Measurements from ENCODE around the gene PTPRK. TPM values are rescaled to one million over a fixed set of nuclear protein-coding genes. Genes with fewer than 3 reads are reported as not detected.
A peak's percentile ranks its signal among the peaks of the same experiment; 100 is the strongest.

The PTPRK gene
- total and polyA plus RNA-seq, 2 experiments from 2014 or later, result 26.9 to 56.4 TPM

DNA sequence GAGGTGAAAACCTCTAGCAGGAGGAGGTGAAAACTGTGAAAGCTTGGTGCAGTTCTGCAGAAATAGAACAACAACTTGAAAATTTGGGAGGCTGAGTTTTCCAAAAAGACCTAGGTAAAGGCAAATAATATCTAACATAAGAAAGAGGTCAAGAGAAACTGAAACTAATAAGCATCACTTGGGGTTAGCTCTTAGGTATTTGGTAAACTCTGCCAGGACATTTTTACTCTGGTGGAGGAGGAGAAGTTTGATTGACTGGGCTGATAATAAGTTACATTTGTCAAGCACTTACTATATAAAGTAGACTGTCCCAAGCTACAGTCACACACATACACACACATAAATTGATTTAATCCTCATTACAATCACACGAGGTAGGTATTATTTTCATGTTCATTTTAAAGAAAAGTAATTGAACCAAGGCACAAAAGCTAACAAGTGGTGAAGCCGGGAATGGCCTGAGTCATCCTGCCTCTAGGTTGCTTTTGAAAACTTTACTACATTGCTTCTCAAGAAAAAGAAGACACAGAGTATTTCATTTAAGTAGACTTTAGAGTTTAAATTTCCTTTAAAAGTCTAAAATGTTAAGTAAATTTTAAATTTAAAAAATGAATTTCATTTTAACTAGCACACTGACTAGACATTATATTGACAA lies 275.5 kb downstream of the PTPRK start:
- Mint-ChIP-seq H3K27ac (0 out of 2 replicates have a peak overlapping the region, but pooled peaks have one; percentile 45), H3K9me3 (no peaks in the 10 kb centered on the region), H3K4me1 (peaks cover 4% of the 10 kb centered on the region; the same call in 2 of the 3 replicates), H3K36me3 (ENCODE audit: low read depth) (no peaks in the 10 kb centered on the region; the same call in 2 of the 3 replicates), H3K27me3 (ENCODE audit: insufficient read depth, low read depth, poor library complexity) (peaks cover 1% of the 10 kb centered on the region), H3K4me3 (no peak overlapping the region)
- no peak overlapping the region for H3K4me2 ChIP-seq
- no peaks in the 10 kb centered on the region for H3K9me2 ChIP-seq (ENCODE audit: insufficient read depth)
- no peak for TF ChIP-seq ZNF114 (CRISPR knock-in tag; IDR thresholded peaks at IDR 0.05)
- TF ChIP-seq, protein P1, sequence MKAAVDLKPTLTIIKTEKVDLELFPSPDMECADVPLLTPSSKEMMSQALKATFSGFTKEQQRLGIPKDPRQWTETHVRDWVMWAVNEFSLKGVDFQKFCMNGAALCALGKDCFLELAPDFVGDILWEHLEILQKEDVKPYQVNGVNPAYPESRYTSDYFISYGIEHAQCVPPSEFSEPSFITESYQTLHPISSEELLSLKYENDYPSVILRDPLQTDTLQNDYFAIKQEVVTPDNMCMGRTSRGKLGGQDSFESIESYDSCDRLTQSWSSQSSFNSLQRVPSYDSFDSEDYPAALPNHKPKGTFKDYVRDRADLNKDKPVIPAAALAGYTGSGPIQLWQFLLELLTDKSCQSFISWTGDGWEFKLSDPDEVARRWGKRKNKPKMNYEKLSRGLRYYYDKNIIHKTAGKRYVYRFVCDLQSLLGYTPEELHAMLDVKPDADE (IDR thresholded peaks at IDR 0.05), result no peak
- TF ChIP-seq POLR2AphosphoS5 (IDR thresholded peaks at IDR 0.05; ENCODE audit: low read depth), result no peak
- TF ChIP-seq NANOG (IDR thresholded peaks at IDR 0.05; ENCODE audit: borderline replicate concordance), result no peak
- TF ChIP-seq EZH2 (IDR thresholded peaks at IDR 0.05; ENCODE audit: low read depth, unreplicated experiment), result no peak
- TF ChIP-seq CREB1 (CRISPR knock-in tag; IDR thresholded peaks at IDR 0.05; ENCODE audit: low read depth), result no peak
- no peak for TF ChIP-seq ZNF331 (CRISPR knock-in tag; IDR thresholded peaks at IDR 0.05; ENCODE audit: low read depth)
- TF ChIP-seq EZH2phosphoT487 (IDR thresholded peaks at IDR 0.05; ENCODE audit: unreplicated experiment), result no peak
- H3K36me3 ChIP-seq (ENCODE audit: insufficient read depth), result no peaks in the 10 kb centered on the region
- no peaks in the 10 kb centered on the region for H3K4me1 ChIP-seq (ENCODE audit: insufficient read depth)
- DNase-seq (ENCODE audit: low spot score) (no peak), ATAC-seq (no peak)
- H3K79me2 ChIP-seq (replicated peaks; ENCODE audit: insufficient read depth), result peaks cover 5% of the 10 kb centered on the region
- no peaks in the 10 kb centered on the region for H3F3A ChIP-seq (replicated peaks; ENCODE audit: low read depth)
- no peak overlapping the region for H3K27ac ChIP-seq (ENCODE audit: low read depth)
- H4K20me1 ChIP-seq (replicated peaks; ENCODE audit: insufficient read depth), result no peaks in the 10 kb centered on the region
- H2AFZ ChIP-seq, result no peak overlapping the region
- H3K27me3 ChIP-seq (ENCODE audit: insufficient read depth), result no peaks in the 10 kb centered on the region
- no peak overlapping the region for H3K4me3 ChIP-seq

DNA sequence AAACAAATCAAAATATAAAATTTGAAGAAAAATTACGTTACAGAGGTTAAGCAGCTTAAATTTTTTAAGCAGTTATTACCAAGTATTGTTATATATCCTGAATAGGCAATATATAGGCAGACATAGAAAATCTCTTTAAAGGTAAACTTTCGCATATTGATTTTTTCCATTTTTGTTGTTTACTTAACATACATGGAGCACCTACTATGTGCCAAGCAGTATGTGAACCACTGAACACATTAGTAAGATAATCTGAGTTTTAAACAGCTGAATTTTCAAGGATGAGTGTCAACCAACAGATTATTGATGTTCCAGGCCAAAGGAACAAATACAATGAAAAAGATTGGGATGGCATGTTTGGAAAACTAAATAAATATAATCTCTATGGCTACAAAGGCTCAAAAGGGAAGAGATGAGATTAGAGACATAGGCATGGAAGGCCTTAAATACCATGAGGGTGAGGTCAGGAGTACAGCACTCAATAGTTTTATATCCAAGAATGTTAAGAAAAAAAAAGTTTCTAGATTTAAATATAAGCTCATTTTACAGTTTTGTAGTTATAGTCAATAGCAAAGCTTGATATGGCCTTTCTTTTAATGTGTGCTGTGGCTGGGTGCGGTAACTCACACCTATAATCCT lies 277.5 kb downstream of the PTPRK start:
- ATAC-seq (no peak), DNase-seq (ENCODE audit: low spot score) (no peak)
- Histone ChIP-seq H3K79me2 (replicated peaks; ENCODE audit: insufficient read depth) (no peaks in the 10 kb centered on the region), H3K9me2 (ENCODE audit: insufficient read depth) (no peaks in the 10 kb centered on the region), H2AFZ (no peak overlapping the region), H3K27me3 (ENCODE audit: insufficient read depth) (no peaks in the 10 kb centered on the region), H3F3A (replicated peaks; ENCODE audit: low read depth) (no peaks in the 10 kb centered on the region), H3K4me3 (no peak overlapping the region), H4K20me1 (replicated peaks; ENCODE audit: insufficient read depth) (no peaks in the 10 kb centered on the region), H3K4me2 (no peak overlapping the region), H3K36me3 (ENCODE audit: insufficient read depth) (no peaks in the 10 kb centered on the region), H3K4me1 (ENCODE audit: insufficient read depth) (peaks cover 9% of the 10 kb centered on the region), H3K27ac (ENCODE audit: low read depth) (no peak overlapping the region)
- Mint-ChIP-seq H3K4me1 (peaks cover 12% of the 10 kb centered on the region), H3K27me3 (ENCODE audit: insufficient read depth, low read depth, poor library complexity) (no peaks in the 10 kb centered on the region), H3K27ac (no peak overlapping the region), H3K9me3 (no peaks in the 10 kb centered on the region), H3K4me3 (no peak overlapping the region), H3K36me3 (ENCODE audit: low read depth) (no peaks in the 10 kb centered on the region; the same call in 2 of the 3 replicates)
- TF ChIP-seq STAT1 (IDR thresholded peaks at IDR 0.05; ENCODE audit: unreplicated experiment), result no peak
- TF ChIP-seq, protein P2, sequence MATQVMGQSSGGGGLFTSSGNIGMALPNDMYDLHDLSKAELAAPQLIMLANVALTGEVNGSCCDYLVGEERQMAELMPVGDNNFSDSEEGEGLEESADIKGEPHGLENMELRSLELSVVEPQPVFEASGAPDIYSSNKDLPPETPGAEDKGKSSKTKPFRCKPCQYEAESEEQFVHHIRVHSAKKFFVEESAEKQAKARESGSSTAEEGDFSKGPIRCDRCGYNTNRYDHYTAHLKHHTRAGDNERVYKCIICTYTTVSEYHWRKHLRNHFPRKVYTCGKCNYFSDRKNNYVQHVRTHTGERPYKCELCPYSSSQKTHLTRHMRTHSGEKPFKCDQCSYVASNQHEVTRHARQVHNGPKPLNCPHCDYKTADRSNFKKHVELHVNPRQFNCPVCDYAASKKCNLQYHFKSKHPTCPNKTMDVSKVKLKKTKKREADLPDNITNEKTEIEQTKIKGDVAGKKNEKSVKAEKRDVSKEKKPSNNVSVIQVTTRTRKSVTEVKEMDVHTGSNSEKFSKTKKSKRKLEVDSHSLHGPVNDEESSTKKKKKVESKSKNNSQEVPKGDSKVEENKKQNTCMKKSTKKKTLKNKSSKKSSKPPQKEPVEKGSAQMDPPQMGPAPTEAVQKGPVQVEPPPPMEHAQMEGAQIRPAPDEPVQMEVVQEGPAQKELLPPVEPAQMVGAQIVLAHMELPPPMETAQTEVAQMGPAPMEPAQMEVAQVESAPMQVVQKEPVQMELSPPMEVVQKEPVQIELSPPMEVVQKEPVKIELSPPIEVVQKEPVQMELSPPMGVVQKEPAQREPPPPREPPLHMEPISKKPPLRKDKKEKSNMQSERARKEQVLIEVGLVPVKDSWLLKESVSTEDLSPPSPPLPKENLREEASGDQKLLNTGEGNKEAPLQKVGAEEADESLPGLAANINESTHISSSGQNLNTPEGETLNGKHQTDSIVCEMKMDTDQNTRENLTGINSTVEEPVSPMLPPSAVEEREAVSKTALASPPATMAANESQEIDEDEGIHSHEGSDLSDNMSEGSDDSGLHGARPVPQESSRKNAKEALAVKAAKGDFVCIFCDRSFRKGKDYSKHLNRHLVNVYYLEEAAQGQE (IDR thresholded peaks at IDR 0.05; ENCODE audit: unreplicated experiment), result no peak
